NB4 (cell line): ENCODE data around the gene PRR13.

Experiments used
- CTCF ChIP-seq: IDR thresholded peaks from one replicate; pipeline ENCODE4 v1.5.1; 2012; ENCODE audit warnings: low read depth, low read length
- MYC ChIP-seq: IDR thresholded peaks from 2 replicates; pipeline ENCODE4 v1.6.1; 2011; ENCODE audit warnings: low read depth, low read length

GRCh38 chr12:53430116-53430515 is 11.4 kb upstream of the PRR13 start:
- TF ChIP-seq CTCF = no peak
- TF ChIP-seq MYC = no peak
